Suprapubic skin (tissue), 4 donors: ENCODE results near the gene KIF5C. TPM values are rescaled to one million over a fixed set of nuclear protein-coding genes. Genes with fewer than 3 reads are reported as not detected.

Experiments
- DNase-seq, 2 donors: peaks; one replicate each; pipeline ENCODE4 v3.0.0-alpha.2; 2019; ENCODE audit warnings: low spot score in 2 of 2
- H3K27ac ChIP-seq: fragments of 200-600 bp; sonication (generic); one replicate; pipeline ENCODE4 v1.5.1; 2019
- H3K27me3 ChIP-seq: fragments of 200-600 bp; sonication (generic); one replicate; pipeline ENCODE4 v1.5.1; 2019
- H3K36me3 ChIP-seq: fragments of 200-600 bp; sonication (generic); one replicate; pipeline ENCODE4 v1.5.1; 2019
- H3K4me1 ChIP-seq: fragments of 200-600 bp; sonication (generic); one replicate; pipeline ENCODE4 v1.5.1; 2019
- H3K4me3 ChIP-seq: fragments of 200-600 bp; sonication (generic); one replicate; pipeline ENCODE4 v1.5.1; 2019; ENCODE audit warnings: mild to moderate bottlenecking
- H3K9me3 ChIP-seq: fragments of 200-600 bp; sonication (generic); one replicate; pipeline ENCODE4 v1.5.1; 2019
- EP300 ChIP-seq: sonication (generic); formaldehyde crosslinking; IDR thresholded peaks from one replicate; pipeline ENCODE4 v1.6.1; 2017; ENCODE audit warnings: antibody characterized with exemption
- POLR2A ChIP-seq, 2 donors: fragments of 450-650 bp; IDR thresholded peaks; one replicate each; pipeline ENCODE4 v1.6.1; 2017; ENCODE audit warnings: antibody characterized with exemption in 2 of 2, mild to moderate bottlenecking in 2 of 2, moderate library complexity in 2 of 2
- POLR2AphosphoS5 ChIP-seq, 3 donors: sonication (generic); formaldehyde crosslinking; IDR thresholded peaks; one replicate each; pipeline ENCODE4 v1.6.1; 2017; ENCODE audit warnings: antibody characterized with exemption in 3 of 3
- WGBS: methylation state at CpG from one replicate; pipeline ENCODE4 v1.1.5; 2018; 5-methylcytosine and 5-hydroxymethylcytosine counted together
- total RNA-seq, 4 donors: library from RNA; depleted of rRNA; stranded (reverse); fragments of >200 nt; gene quantifications; one replicate each; pipeline ENCODE4 v1.1.0, GENCODE V29; 2016
- TF ChIP-seq, protein P1 (sequence below), 2 donors: fragments of 200-600 bp in 1 of 2; fragments of 450-650 bp in 1 of 2; sonication (generic) in 1 of 2; IDR thresholded peaks; one replicate each; pipeline ENCODE4 v1.5.1; 2016 to 2019; ENCODE audit warnings: antibody characterized with exemption in 2 of 2, mild to moderate bottlenecking in 1 of 2, moderate library complexity in 1 of 2

The KIF5C gene
- total RNA-seq, 4 donors from 2014 or later, result 0.30 to 3.2 (median 1.5) TPM

DNA sequence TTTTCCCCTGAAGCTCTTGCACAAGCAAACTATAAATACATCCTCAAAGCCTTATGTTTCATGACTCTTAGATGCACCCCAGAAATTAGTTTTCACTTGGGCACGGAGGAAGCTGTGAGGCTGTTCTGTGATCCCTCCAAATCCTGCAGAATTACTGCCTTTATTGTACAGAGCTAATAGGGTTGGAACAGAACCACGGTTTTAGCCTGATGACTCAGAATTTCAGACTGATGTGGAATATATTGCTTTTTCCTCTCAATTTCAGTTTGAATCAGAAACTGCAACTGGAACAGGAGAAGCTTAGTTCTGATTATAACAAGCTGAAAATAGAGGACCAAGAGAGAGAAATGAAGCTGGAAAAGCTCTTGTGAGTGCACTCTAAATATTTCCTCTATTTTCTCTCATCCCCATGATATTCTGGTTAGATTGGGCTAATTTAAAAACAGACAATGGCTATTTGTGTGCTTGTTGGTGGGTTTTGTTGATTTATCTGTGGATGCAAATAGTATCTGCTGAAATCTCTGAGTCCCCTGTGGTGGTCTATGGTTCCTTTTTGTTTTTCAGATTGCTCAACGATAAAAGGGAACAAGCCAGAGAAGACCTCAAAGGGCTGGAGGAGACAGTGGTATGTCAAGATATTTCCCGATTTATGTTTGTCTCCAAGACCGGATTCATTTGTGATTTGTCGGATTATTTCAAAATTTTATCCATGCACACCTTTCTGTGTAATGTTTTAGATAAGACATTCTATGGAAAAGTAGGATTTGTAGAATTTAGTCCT, 125.3 kb downstream of the KIF5C start:
- peaks cover 8% of the 10 kb centered on the region for H3K4me1 ChIP-seq
- 63% methylated on average over 6 of the region's 6 CpGs for WGBS
- H3K36me3 ChIP-seq, result no peaks in the 10 kb centered on the region
- DNase-seq, result no peak
- no peak overlapping the region for H3K4me3 ChIP-seq
- H3K9me3 ChIP-seq, result no peaks in the 10 kb centered on the region
- no peak overlapping the region for H3K27ac ChIP-seq
- H3K27me3 ChIP-seq, result no peaks in the 10 kb centered on the region
- no peak for TF ChIP-seq POLR2A (IDR thresholded peaks at IDR 0.05)
- no peak for TF ChIP-seq EP300
- TF ChIP-seq, protein P1, sequence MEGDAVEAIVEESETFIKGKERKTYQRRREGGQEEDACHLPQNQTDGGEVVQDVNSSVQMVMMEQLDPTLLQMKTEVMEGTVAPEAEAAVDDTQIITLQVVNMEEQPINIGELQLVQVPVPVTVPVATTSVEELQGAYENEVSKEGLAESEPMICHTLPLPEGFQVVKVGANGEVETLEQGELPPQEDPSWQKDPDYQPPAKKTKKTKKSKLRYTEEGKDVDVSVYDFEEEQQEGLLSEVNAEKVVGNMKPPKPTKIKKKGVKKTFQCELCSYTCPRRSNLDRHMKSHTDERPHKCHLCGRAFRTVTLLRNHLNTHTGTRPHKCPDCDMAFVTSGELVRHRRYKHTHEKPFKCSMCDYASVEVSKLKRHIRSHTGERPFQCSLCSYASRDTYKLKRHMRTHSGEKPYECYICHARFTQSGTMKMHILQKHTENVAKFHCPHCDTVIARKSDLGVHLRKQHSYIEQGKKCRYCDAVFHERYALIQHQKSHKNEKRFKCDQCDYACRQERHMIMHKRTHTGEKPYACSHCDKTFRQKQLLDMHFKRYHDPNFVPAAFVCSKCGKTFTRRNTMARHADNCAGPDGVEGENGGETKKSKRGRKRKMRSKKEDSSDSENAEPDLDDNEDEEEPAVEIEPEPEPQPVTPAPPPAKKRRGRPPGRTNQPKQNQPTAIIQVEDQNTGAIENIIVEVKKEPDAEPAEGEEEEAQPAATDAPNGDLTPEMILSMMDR (IDR thresholded peaks at IDR 0.05), result no peak
- TF ChIP-seq POLR2AphosphoS5 (IDR thresholded peaks at IDR 0.05), result no peak

- TF ChIP-seq EP300 (no peak), POLR2A (IDR thresholded peaks at IDR 0.05) (no peak), POLR2AphosphoS5 (IDR thresholded peaks at IDR 0.05) (no peak)
- TF ChIP-seq, protein P1 (IDR thresholded peaks at IDR 0.05), result no peak
- no peaks in the 10 kb centered on the region for H3K27me3 ChIP-seq
- 85% methylated on average over 7 of the region's 7 CpGs for WGBS
These were observed 126.5 kb downstream of the KIF5C start for GRCh38 chr2:149001496-149001895.

GRCh38 chr2:149002378-149002890, 127.4 kb downstream of the KIF5C start:
- no peak for DNase-seq
- TF ChIP-seq POLR2AphosphoS5 (IDR thresholded peaks at IDR 0.05) (no peak), POLR2A (IDR thresholded peaks at IDR 0.05) (no peak), EP300 (no peak)
- TF ChIP-seq, protein P1 (IDR thresholded peaks at IDR 0.05), result no peak
- 95% methylated on average over 14 of the region's 14 CpGs for WGBS
- H3K4me3 ChIP-seq, result no peak overlapping the region
- peaks cover 28% of the 10 kb centered on the region for H3K4me1 ChIP-seq
- H3K27ac ChIP-seq, result no peak overlapping the region
- no peaks in the 10 kb centered on the region for H3K27me3 ChIP-seq
- H3K9me3 ChIP-seq, result no peaks in the 10 kb centered on the region
- H3K36me3 ChIP-seq, result no peaks in the 10 kb centered on the region

More at GRCh38 chr2:149001496-149001895, 126.5 kb downstream of the KIF5C start:
- no peak for DNase-seq
- Histone ChIP-seq H3K4me1 (peaks cover 20% of the 10 kb centered on the region), H3K9me3 (no peaks in the 10 kb centered on the region), H3K36me3 (no peaks in the 10 kb centered on the region), H3K4me3 (no peak overlapping the region), H3K27ac (no peak overlapping the region)

- peaks cover 35% of the 10 kb centered on the region for H3K4me1 ChIP-seq
- H3K27me3 ChIP-seq, result no peaks in the 10 kb centered on the region
- no peaks in the 10 kb centered on the region for H3K9me3 ChIP-seq
- no peak overlapping the region for H3K4me3 ChIP-seq
- 89% methylated on average over 26 of the region's 31 CpGs for WGBS
- no peaks in the 10 kb centered on the region for H3K36me3 ChIP-seq
- H3K27ac ChIP-seq, result no peak overlapping the region
- no peak for DNase-seq
- TF ChIP-seq POLR2AphosphoS5 (IDR thresholded peaks at IDR 0.05) (no peak), EP300 (no peak), POLR2A (IDR thresholded peaks at IDR 0.05) (no peak)
- TF ChIP-seq, protein P1 (IDR thresholded peaks at IDR 0.05), result no peak
These were observed 128.1 kb downstream of the KIF5C start for GRCh38 chr2:149002891-149003740.

DNA sequence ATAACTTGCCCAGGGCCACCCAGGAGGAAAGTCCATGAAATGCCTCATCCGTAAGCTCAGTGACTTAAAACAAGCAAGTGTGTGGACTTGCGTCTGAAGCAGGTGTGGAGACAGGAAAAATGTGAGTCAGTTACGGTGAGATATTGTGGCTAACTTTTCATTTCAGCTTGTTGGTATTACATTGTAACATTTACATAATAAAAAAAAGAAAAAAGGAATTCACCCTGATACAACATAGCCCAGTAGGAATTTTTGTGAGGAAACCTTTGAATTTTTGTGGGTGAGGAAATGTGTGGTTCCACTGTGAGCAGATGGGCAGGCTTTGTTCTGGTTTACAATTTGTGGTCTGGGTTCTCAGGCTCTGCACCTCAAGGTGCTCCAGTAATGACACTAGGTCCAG, 129.8 kb downstream of the KIF5C start:
- H3K27ac ChIP-seq, result no peak overlapping the region
- peaks cover 35% of the 10 kb centered on the region for H3K4me1 ChIP-seq
- no peaks in the 10 kb centered on the region for H3K9me3 ChIP-seq
- no peaks in the 10 kb centered on the region for H3K27me3 ChIP-seq
- no peaks in the 10 kb centered on the region for H3K36me3 ChIP-seq
- DNase-seq, result no peak
- TF ChIP-seq EP300 (no peak), POLR2AphosphoS5 (IDR thresholded peaks at IDR 0.05) (no peak), POLR2A (IDR thresholded peaks at IDR 0.05) (no peak)
- TF ChIP-seq, protein P1 (IDR thresholded peaks at IDR 0.05), result no peak
- H3K4me3 ChIP-seq, result no peak overlapping the region
- WGBS, result 66% methylated on average over 3 of the region's 3 CpGs
